ENCODE results near the gene GNE. TPM values are rescaled to one million over a fixed set of nuclear protein-coding genes. Genes with fewer than 3 reads are reported as not detected.

GNE gene
- total RNA-seq, 4 donors from 2014 or later, result 11.9 to 28.9 (median 16.7) TPM

DNA sequence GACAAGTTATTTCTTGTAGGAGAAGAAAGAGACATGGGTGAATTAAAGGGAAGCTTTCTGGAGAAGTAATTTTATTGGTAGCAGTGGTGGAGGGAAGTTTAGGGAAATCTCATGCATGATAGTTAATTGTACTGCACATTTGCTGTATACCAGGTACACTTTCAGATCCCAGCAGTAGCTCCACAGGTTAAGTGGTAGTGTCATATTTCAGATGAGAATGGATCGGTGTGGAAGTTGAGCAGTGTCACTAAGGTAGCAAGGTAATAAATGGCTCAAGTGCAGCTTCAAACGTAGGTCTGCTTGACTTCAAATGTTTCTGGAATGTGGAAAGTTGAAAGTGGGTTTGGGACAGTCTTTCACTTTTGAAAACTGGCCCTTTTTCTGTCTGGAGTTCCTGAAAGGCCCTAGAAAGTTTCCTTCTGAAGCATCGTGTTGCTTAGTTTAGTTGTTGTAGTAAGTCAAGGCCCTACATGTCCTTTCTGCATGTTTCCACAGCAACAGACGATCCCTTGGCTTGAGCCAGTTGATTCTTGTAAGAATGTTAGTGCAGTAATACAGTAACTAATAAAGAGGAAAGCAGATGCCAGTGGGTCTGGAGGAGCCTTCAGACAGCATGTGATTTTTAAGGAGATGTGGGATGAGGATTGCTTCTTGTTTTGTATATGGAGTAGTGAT, 63.8 kb downstream of the GNE start:
- H3K36me3 ChIP-seq, result peaks cover 8 to 45% (median 9%) of the 10 kb centered on the region in 3 donors
- H3K9me3 ChIP-seq, result no peaks in the 10 kb centered on the region
- no peak for DNase-seq
- no peaks in the 10 kb centered on the region for H3K27me3 ChIP-seq
- peaks cover 27 to 54% (median 36%) of the 10 kb centered on the region in 3 donors for H3K4me1 ChIP-seq
- 18 to 25% methylated on average over 4 of the region's 4 CpGs for WGBS, 2 donors
- H3K27ac ChIP-seq, result peak overlapping the region in 1 of 4 donors; percentile 18
- no peak for TF ChIP-seq POLR2A (IDR thresholded peaks at IDR 0.05)
- TF ChIP-seq, protein P1, sequence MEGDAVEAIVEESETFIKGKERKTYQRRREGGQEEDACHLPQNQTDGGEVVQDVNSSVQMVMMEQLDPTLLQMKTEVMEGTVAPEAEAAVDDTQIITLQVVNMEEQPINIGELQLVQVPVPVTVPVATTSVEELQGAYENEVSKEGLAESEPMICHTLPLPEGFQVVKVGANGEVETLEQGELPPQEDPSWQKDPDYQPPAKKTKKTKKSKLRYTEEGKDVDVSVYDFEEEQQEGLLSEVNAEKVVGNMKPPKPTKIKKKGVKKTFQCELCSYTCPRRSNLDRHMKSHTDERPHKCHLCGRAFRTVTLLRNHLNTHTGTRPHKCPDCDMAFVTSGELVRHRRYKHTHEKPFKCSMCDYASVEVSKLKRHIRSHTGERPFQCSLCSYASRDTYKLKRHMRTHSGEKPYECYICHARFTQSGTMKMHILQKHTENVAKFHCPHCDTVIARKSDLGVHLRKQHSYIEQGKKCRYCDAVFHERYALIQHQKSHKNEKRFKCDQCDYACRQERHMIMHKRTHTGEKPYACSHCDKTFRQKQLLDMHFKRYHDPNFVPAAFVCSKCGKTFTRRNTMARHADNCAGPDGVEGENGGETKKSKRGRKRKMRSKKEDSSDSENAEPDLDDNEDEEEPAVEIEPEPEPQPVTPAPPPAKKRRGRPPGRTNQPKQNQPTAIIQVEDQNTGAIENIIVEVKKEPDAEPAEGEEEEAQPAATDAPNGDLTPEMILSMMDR (IDR thresholded peaks at IDR 0.05), result no peak
- intact Hi-C loops (cut with DNase I), result no loop called here
- peak overlapping the region in 1 of 4 donors; percentile 4 for H3K4me3 ChIP-seq

DNA sequence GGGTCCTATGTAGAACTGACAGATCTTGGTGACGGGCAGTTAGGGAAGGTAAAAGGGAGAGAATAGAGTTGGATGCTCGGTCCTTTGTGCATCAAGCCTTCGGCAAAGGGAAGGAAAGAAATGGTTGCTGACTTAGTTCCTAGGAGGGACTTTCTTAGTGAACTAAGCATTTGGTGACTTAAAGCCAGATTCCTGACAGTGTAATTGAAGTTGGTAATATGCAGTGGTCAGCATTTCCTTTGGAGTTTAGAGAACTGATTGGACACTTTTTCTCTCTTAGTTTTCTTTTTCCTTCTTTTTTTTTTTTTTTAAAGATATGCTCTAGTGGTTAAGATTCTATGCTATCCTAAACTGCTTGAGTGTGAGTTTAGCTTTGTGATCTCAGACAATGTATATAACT, 65.2 kb downstream of the GNE start:
- Histone ChIP-seq H3K4me1 (peaks cover 27 to 54% (median 36%) of the 10 kb centered on the region in 3 donors), H3K36me3 (peaks cover 0 to 31% (median 0%) of the 10 kb centered on the region in 3 donors), H3K27ac (no peak overlapping the region), H3K9me3 (no peaks in the 10 kb centered on the region), H3K4me3 (peak overlapping the region in 2 of 4 donors; percentile 65 to 98), H3K27me3 (no peaks in the 10 kb centered on the region)
- DNase-seq, result no peak
- 66 to 70% methylated on average over 3 of the region's 3 CpGs for WGBS, 2 donors
- TF ChIP-seq, protein P1 (IDR thresholded peaks at IDR 0.05), result no peak
- no peak for TF ChIP-seq POLR2A (IDR thresholded peaks at IDR 0.05)
- intact Hi-C loops (cut with DNase I), result no loop called here

DNA sequence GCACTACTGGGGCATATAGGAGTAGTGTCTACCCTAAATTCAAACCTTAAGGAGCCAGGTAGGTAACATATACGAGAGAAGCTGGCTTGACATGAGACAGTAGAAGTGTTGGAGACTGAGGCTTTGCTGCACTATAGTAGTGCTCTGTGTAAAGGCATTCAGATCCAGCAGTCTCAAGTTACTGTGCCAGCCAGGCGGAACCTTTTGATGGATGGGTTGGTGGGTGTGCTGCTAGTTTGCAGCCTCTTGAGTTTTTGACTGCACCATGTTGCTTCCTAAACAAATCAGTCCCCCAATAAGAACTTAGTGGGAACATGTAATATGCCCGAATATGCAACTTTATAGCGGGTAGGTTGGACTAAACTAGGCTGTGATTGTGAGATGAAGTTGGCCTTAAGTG, 66.1 kb downstream of the GNE start:
- Histone ChIP-seq H3K27ac (peak overlapping the region in 1 of 4 donors; percentile 93), H3K4me3 (peak overlapping the region; percentile 65 to 98 (median 71)), H3K9me3 (no peaks in the 10 kb centered on the region), H3K36me3 (peaks cover 0 to 23% (median 0%) of the 10 kb centered on the region in 3 donors), H3K27me3 (no peaks in the 10 kb centered on the region), H3K4me1 (peaks cover 27 to 54% (median 36%) of the 10 kb centered on the region in 3 donors)
- DNase-seq, result no peak
- WGBS, 2 donors, result 59% methylated on average over 4 of the region's 4 CpGs
- TF ChIP-seq, protein P1 (IDR thresholded peaks at IDR 0.05), result no peak
- no peak for TF ChIP-seq POLR2A (IDR thresholded peaks at IDR 0.05)
- intact Hi-C loops (cut with DNase I), result no loop called here

DNA sequence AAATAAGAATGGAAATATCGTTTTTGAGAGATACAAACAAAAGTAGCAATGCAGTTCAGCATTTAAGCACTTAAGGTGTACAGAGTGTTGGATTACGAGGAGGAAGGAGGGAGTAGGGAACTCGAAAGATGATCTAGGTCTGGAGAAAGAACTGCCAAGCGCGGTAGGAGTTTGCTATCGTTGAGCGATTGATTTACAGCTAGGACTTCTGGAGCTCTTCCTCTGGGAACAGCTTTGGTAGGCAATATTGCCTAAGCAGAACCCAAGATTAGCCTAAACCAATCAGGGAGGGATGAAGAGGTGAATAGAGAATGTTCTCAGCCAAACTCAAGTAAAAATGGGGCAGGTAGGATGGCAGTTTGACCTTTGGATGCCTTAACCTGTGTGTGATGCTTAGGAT, 66.6 kb downstream of the GNE start:
- peak overlapping the region; percentile 65 to 98 (median 71) for H3K4me3 ChIP-seq
- peak overlapping the region; percentile 86 to 95 (median 94) for H3K27ac ChIP-seq
- TF ChIP-seq, protein P1 (IDR thresholded peaks at IDR 0.05), result no peak
- TF ChIP-seq POLR2A (IDR thresholded peaks at IDR 0.05), result no peak
- no peaks in the 10 kb centered on the region for H3K27me3 ChIP-seq
- WGBS, 2 donors, result 1 to 3% methylated on average over 7 of the region's 7 CpGs
- peaks cover 0 to 19% (median 0%) of the 10 kb centered on the region in 3 donors for H3K36me3 ChIP-seq
- H3K4me1 ChIP-seq, result peaks cover 27 to 51% (median 36%) of the 10 kb centered on the region in 3 donors
- no peak for DNase-seq
- intact Hi-C loops (cut with DNase I), result no loop called here
- no peaks in the 10 kb centered on the region for H3K9me3 ChIP-seq

DNA sequence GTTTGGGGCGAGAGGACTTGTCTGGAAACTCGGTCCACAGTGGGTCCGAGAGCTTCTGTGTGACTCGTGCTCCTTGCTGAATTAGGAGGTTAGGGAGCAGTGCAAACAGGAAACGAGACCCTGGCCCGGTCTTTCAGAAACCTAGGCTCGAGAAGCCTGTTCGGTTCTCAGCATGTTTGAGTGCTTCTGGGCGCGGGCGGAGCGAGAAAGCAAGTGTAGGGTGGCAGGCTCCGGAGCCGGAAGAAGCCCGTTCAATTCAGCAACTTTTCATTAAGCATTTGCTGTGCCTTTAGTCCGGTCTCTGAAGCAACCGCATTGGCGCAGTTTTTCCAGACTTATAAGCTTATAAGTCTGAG, 67.0 kb downstream of the GNE start:
- Histone ChIP-seq H3K4me3 (peak overlapping the region; percentile 65 to 98 (median 71)), H3K4me1 (peaks cover 27 to 47% (median 36%) of the 10 kb centered on the region in 3 donors), H3K27ac (peak overlapping the region; percentile 86 to 95 (median 94)), H3K9me3 (no peaks in the 10 kb centered on the region), H3K36me3 (peaks cover 0 to 15% (median 0%) of the 10 kb centered on the region in 3 donors), H3K27me3 (no peaks in the 10 kb centered on the region)
- WGBS, 2 donors, result 0 to 1% methylated on average over 17 of the region's 18 CpGs
- TF ChIP-seq, protein P1 (IDR thresholded peaks at IDR 0.05), result no peak
- no peak for TF ChIP-seq POLR2A (IDR thresholded peaks at IDR 0.05)
- intact Hi-C loops (cut with DNase I), result no loop called here
- no peak for DNase-seq

All from esophagus squamous epithelium (tissue), 5 donors.